GM12878 (cell line): ENCODE measurements around the gene RSRC1.

ENCODE experiments used
- EZH2 ChIP-seq: IDR thresholded peaks from 2 replicates; pipeline ENCODE4 v1.6.1; 2012; ENCODE audit warnings: low read depth, mild to moderate bottlenecking, control low read depth, inconsistent platforms, low read length, borderline replicate concordance; ENCODE audit not compliant: control insufficient read depth
- HDGF ChIP-seq: fragments of 450-650 bp; IDR thresholded peaks from 2 replicates; pipeline ENCODE4 v1.6.1; 2016; ENCODE audit warnings: antibody characterized with exemption
- JUNB ChIP-seq: IDR thresholded peaks from 2 replicates; pipeline ENCODE4 v1.6.1; 2016; ENCODE audit warnings: antibody characterized with exemption, mild to moderate bottlenecking
- JUND ChIP-seq: IDR thresholded peaks from 2 replicates; pipeline ENCODE4 v1.6.1; 2012; ENCODE audit warnings: low read depth, mild to moderate bottlenecking, low read length, improper control_type of control experiment, moderate library complexity
- NFYA ChIP-seq: IDR thresholded peaks from 2 replicates; pipeline ENCODE4 v1.6.1; 2011; ENCODE audit warnings: low read depth, mild to moderate bottlenecking, low read length, improper control_type of control experiment, borderline replicate concordance
- NR2F1 ChIP-seq: fragments of 450-650 bp; conservative IDR thresholded peaks from 2 replicates; pipeline ENCODE4 v1.6.1; 2017; ENCODE audit warnings: mild to moderate bottlenecking
- POLR2A ChIP-seq: IDR thresholded peaks from 2 replicates; pipeline ENCODE4 v1.6.1; 2011; ENCODE audit warnings: low read depth, mild to moderate bottlenecking, low read length
- SMARCA5 ChIP-seq: fragments of 450-650 bp; IDR thresholded peaks from 2 replicates; pipeline ENCODE4 v1.6.1; 2017; ENCODE audit warnings: mild to moderate bottlenecking
- TF ChIP-seq, protein P1 (sequence below), 3 experiments: IDR thresholded peaks in 2 of 3; conservative IDR thresholded peaks in 1 of 3; 2 replicates each; pipeline ENCODE4 v1.5.1; 2011; ENCODE audit warnings: low read depth in 3 of 3, low read length in 3 of 3, mild to moderate bottlenecking in 3 of 3, control low read depth in 2 of 3, moderate library complexity in 2 of 3, inconsistent platforms in 1 of 3, mixed read lengths in 1 of 3; ENCODE audit not compliant: control insufficient read depth in 2 of 3, insufficient read depth in 1 of 3; ENCODE audit errors: extremely low read depth in 1 of 3
- TF ChIP-seq, protein P2 (sequence below): IDR thresholded peaks from 2 replicates; pipeline ENCODE4 v1.6.1; 2012; ENCODE audit warnings: low read depth, low read length, improper control_type of control experiment

DNA sequence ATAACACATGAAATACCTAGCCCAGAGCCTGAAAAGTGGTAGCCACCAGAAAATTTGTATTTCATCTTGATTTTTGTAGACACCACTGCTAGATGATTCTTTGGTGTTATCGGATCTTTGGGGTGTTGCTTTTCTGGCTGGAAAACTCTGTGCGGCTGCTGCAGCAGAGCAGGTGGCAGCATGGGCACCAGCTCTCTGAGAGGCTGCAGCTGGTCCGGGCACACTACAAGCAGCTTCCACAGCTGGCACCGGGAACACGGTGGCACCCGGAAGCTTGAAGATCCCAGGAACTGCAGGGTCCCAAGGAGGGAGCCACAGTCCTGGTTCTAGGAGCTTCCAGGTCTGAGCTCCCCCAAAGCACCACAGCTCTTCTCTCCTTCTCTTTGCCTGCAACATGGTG lies 249.4 kb downstream of the RSRC1 start:
- no peak for TF ChIP-seq SMARCA5
- TF ChIP-seq, protein P1, sequence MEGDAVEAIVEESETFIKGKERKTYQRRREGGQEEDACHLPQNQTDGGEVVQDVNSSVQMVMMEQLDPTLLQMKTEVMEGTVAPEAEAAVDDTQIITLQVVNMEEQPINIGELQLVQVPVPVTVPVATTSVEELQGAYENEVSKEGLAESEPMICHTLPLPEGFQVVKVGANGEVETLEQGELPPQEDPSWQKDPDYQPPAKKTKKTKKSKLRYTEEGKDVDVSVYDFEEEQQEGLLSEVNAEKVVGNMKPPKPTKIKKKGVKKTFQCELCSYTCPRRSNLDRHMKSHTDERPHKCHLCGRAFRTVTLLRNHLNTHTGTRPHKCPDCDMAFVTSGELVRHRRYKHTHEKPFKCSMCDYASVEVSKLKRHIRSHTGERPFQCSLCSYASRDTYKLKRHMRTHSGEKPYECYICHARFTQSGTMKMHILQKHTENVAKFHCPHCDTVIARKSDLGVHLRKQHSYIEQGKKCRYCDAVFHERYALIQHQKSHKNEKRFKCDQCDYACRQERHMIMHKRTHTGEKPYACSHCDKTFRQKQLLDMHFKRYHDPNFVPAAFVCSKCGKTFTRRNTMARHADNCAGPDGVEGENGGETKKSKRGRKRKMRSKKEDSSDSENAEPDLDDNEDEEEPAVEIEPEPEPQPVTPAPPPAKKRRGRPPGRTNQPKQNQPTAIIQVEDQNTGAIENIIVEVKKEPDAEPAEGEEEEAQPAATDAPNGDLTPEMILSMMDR (IDR thresholded peaks at IDR 0.05 in 2 of 3, conservative IDR thresholded peaks at IDR 0.05 in 1 of 3; ENCODE audit: control insufficient read depth in 2 of 3, extremely low read depth in 1 of 3, insufficient read depth in 1 of 3, low read depth in 3 of 3, low read length in 3 of 3), result no peak
- TF ChIP-seq NR2F1, result no peak
- TF ChIP-seq POLR2A, result no peak
- no peak for TF ChIP-seq JUNB
- TF ChIP-seq HDGF, result no peak
- TF ChIP-seq NFYA, result no peak
- TF ChIP-seq EZH2, result no peak
- TF ChIP-seq, protein P2, sequence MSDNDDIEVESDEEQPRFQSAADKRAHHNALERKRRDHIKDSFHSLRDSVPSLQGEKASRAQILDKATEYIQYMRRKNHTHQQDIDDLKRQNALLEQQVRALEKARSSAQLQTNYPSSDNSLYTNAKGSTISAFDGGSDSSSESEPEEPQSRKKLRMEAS, result no peak
- no peak for TF ChIP-seq JUND
